Activated naive CD4-positive, alpha-beta T cell treated with anti-CD3 and anti-CD28 coated beads, Interleukin-2, amount 50 U/mL, for 72 hours (primary cell): Measurements from ENCODE around the gene MCM7. TPM values are rescaled to one million over a fixed set of nuclear protein-coding genes. Genes with fewer than 3 reads are reported as not detected.

Source experiments
- ATAC-seq, 2 donors: fragments of 150-1000 bp; cut with Tn5 transposase; 2 replicates each; pipeline ENCODE4 v1.10.0; 2021; ENCODE audit warnings: mild to moderate bottlenecking in 2 of 2, moderate library complexity in 2 of 2
- DNase-seq, 2 donors: peaks; one replicate each; pipeline ENCODE4 v3.0.0; 2021 to 2022; ENCODE audit warnings: low spot score in 2 of 2
- H3K27ac Mint-ChIP-seq, 2 donors: one replicate each; pipeline ENCODE4 v1.8.0; 2022; ENCODE audit warnings: mild to moderate bottlenecking in 2 of 2, mixed read lengths in 2 of 2
- H3K36me3 Mint-ChIP-seq, 2 donors: one replicate each; pipeline ENCODE4 v1.8.0; 2022; ENCODE audit warnings: mixed read lengths in 2 of 2
- H3K9me3 Mint-ChIP-seq, 2 donors: one replicate each; pipeline ENCODE4 v1.8.0; 2022; ENCODE audit warnings: mixed read lengths in 2 of 2
- total RNA-seq, 2 donors: library from RNA; stranded (reverse); gene quantifications; one replicate each; pipeline ENCODE4 v1.2.3, GENCODE V29; 2022

MCM7 gene
- total RNA-seq, 2 donors from 2014 or later = 291 to 375 TPM

- Mint-ChIP-seq H3K27ac (peak within 1 kb of the TSS; percentile 79 to 91), H3K9me3 (no peaks in the 10 kb centered on the region), H3K36me3 (peaks cover 6 to 16% of the 10 kb centered on the region in 2 donors)
- DNase-seq (peak; percentile 87 to 95), ATAC-seq (peak; percentile 67 to 68)
Measured at GRCh38 chr7:100088621-100089457, 12.4 kb downstream of the MCM7 start, which contains the start of gene COPS6. Gene COPS6, plus strand, starts transcription at chr7:100088969. Its CDS starts 22 bp downstream, at chr7:100088991.

- DNase-seq (no peak), ATAC-seq (peak; percentile 3 to 20)
- Mint-ChIP-seq H3K36me3 (peaks cover 0 to 9% of the 10 kb centered on the region in 2 donors), H3K27ac (peak overlapping the region; percentile 79 to 91), H3K9me3 (no peaks in the 10 kb centered on the region)
Measured at GRCh38 chr7:100088095-100088620, 13.0 kb downstream of the MCM7 start.

GRCh38 chr7:100087055-100087750 lies 14.0 kb downstream of the MCM7 start:
- Mint-ChIP-seq H3K9me3 (no peaks in the 10 kb centered on the region), H3K27ac (peak overlapping the region in 1 of 2 donors; percentile 91)
- ATAC-seq = no peak

GRCh38 chr7:100085515-100085914 lies 15.7 kb downstream of the MCM7 start:
- H3K9me3 Mint-ChIP-seq = no peaks in the 10 kb centered on the region
- peaks cover 5 to 12% of the 10 kb centered on the region in 2 donors for H3K36me3 Mint-ChIP-seq
- DNase-seq (no peak), ATAC-seq (no peak)
- no peak overlapping the region for H3K27ac Mint-ChIP-seq

More at GRCh38 chr7:100087055-100087750, 14.0 kb downstream of the MCM7 start:
- peaks cover 0 to 9% of the 10 kb centered on the region in 2 donors for H3K36me3 Mint-ChIP-seq
- DNase-seq = no peak

GRCh38 chr7:100082978-100083377 lies 18.2 kb downstream of the MCM7 start:
- no peak for ATAC-seq
- Mint-ChIP-seq H3K27ac (peak overlapping the region; percentile 45 to 88), H3K36me3 (peaks cover 8 to 10% of the 10 kb centered on the region in 2 donors), H3K9me3 (no peaks in the 10 kb centered on the region)
- no peak for DNase-seq

- ATAC-seq (peak; percentile 85 to 90), DNase-seq (peak; percentile 97 to 99)
- Mint-ChIP-seq H3K9me3 (no peaks in the 10 kb centered on the region), H3K27ac (peak within 1 kb of the TSS; percentile 88 to 94), H3K36me3 (peaks cover 14 to 18% of the 10 kb centered on the region in 2 donors)
Measured at GRCh38 chr7:100081535-100082102, 19.6 kb downstream of the MCM7 start, which contains the start of gene ZNF3. Gene ZNF3, minus strand, starts transcription at chr7:100081723. Its CDS starts 4,366 bp downstream, at chr7:100077357.

GRCh38 chr7:100080907-100081534 lies 20.2 kb downstream of the MCM7 start:
- Mint-ChIP-seq H3K36me3 (peaks cover 20 to 24% of the 10 kb centered on the region in 2 donors), H3K9me3 (no peaks in the 10 kb centered on the region), H3K27ac (peak overlapping the region; percentile 88 to 94)
- ATAC-seq (no peak), DNase-seq (no peak)

GRCh38 chr7:100079024-100079560 lies 22.1 kb downstream of the MCM7 start:
- Mint-ChIP-seq H3K9me3 (no peaks in the 10 kb centered on the region), H3K27ac (no peak overlapping the region), H3K36me3 (peaks cover 36 to 43% of the 10 kb centered on the region in 2 donors)
- ATAC-seq = no peak
- no peak for DNase-seq

GRCh38 chr7:100077205-100077604 lies 24.0 kb downstream of the MCM7 start:
- Mint-ChIP-seq H3K27ac (peak overlapping the region in 1 of 2 donors; percentile 15), H3K36me3 (peaks cover 55 to 62% of the 10 kb centered on the region in 2 donors), H3K9me3 (peaks cover 8 to 10% of the 10 kb centered on the region in 2 donors)
- ATAC-seq = no peak
- DNase-seq = no peak

- H3K36me3 Mint-ChIP-seq = peaks cover 69 to 75% of the 10 kb centered on the region in 2 donors
- peaks cover 19 to 25% of the 10 kb centered on the region in 2 donors for H3K9me3 Mint-ChIP-seq
- DNase-seq (no peak), ATAC-seq (no peak)
- no peak overlapping the region for H3K27ac Mint-ChIP-seq
Measured at GRCh38 chr7:100075418-100075817, 25.8 kb downstream of the MCM7 start.

GRCh38 chr7:100074841-100075240 lies 26.4 kb downstream of the MCM7 start:
- DNase-seq (no peak), ATAC-seq (no peak)
- H3K27ac Mint-ChIP-seq = no peak overlapping the region
- H3K9me3 Mint-ChIP-seq = peaks cover 19 to 30% of the 10 kb centered on the region in 2 donors
- H3K36me3 Mint-ChIP-seq = peaks cover 71 to 81% of the 10 kb centered on the region in 2 donors

- ATAC-seq = no peak
Measured at GRCh38 chr7:100072462-100072861, 28.7 kb downstream of the MCM7 start.

GRCh38 chr7:100071018-100071723 lies 30.0 kb downstream of the MCM7 start:
- Mint-ChIP-seq H3K36me3 (peaks cover 62 to 67% of the 10 kb centered on the region in 2 donors), H3K27ac (no peak overlapping the region), H3K9me3 (peaks cover 19 to 30% of the 10 kb centered on the region in 2 donors)
- no peak for DNase-seq
- no peak for ATAC-seq

More at GRCh38 chr7:100072462-100072861, 28.7 kb downstream of the MCM7 start:
- Mint-ChIP-seq H3K27ac (no peak overlapping the region), H3K9me3 (peaks cover 19 to 30% of the 10 kb centered on the region in 2 donors), H3K36me3 (peaks cover 72 to 79% of the 10 kb centered on the region in 2 donors)
- no peak for DNase-seq

GRCh38 chr7:100069991-100070390 lies 31.2 kb downstream of the MCM7 start:
- DNase-seq = no peak
- no peak for ATAC-seq
- peaks cover 19 to 30% of the 10 kb centered on the region in 2 donors for H3K9me3 Mint-ChIP-seq
- H3K27ac Mint-ChIP-seq = no peak overlapping the region
- peaks cover 50 to 56% of the 10 kb centered on the region in 2 donors for H3K36me3 Mint-ChIP-seq

GRCh38 chr7:100066953-100067352 lies 34.2 kb downstream of the MCM7 start:
- Mint-ChIP-seq H3K9me3 (peaks cover 7 to 20% of the 10 kb centered on the region in 2 donors), H3K36me3 (peaks cover 23 to 37% of the 10 kb centered on the region in 2 donors)

More at GRCh38 chr7:100066953-100067352, 34.2 kb downstream of the MCM7 start:
- DNase-seq (no peak), ATAC-seq (no peak)
- no peak overlapping the region for H3K27ac Mint-ChIP-seq
